HG03135 (cell line): Measurements from ENCODE around the gene ZNF844.
"Not testable (repeated sequence)": the region's sequence is repeated elsewhere in the genome, so short reads cannot be mapped to it uniquely, and the experiment has no call there.

Experiments used
- ATAC-seq: cut with Tn5 transposase; IDR thresholded peaks from one replicate; pipeline ENCODE4 v1.9.1; 2021; ENCODE audit warnings: mild to moderate bottlenecking, moderate library complexity; ENCODE audit not compliant: unreplicated experiment

Gene ZNF844

GRCh38 chr19:12092065-12092867, 27.7 kb downstream of the ZNF844 start:
- ATAC-seq, result no peak

GRCh38 chr19:12092956-12093355, 28.4 kb downstream of the ZNF844 start:
- no peak for ATAC-seq

- ATAC-seq, result no peak
Observed at GRCh38 chr19:12093777-12094176, 29.2 kb downstream of the ZNF844 start.

- no peak for ATAC-seq
Observed at GRCh38 chr19:12095111-12095790, 30.7 kb downstream of the ZNF844 start.

GRCh38 chr19:12098040-12098439, 33.5 kb downstream of the ZNF844 start:
- no peak for ATAC-seq

GRCh38 chr19:12103909-12104308, 39.4 kb downstream of the ZNF844 start:
- not testable (repeated sequence) for ATAC-seq

GRCh38 chr19:12111176-12111575, 46.6 kb downstream of the ZNF844 start:
- ATAC-seq, result no peak

- ATAC-seq, result no peak
Observed at GRCh38 chr19:12111943-12112637, 47.6 kb downstream of the ZNF844 start.

- no peak for ATAC-seq
Observed at GRCh38 chr19:12112701-12113100, 48.2 kb downstream of the ZNF844 start.

- no peak for ATAC-seq
Observed at GRCh38 chr19:12113121-12113520, 48.6 kb downstream of the ZNF844 start.

- no peak for ATAC-seq
Observed at GRCh38 chr19:12117201-12117970, 52.9 kb downstream of the ZNF844 start.

GRCh38 chr19:12126707-12127106, 62.2 kb downstream of the ZNF844 start:
- no peak for ATAC-seq
